GM12801 (cell line): Measurements from ENCODE around the gene CAPZA1.

Experiments used
- CTCF ChIP-seq: IDR thresholded peaks from one replicate; pipeline ENCODE4 v1.5.1; 2011; ENCODE audit warnings: control low read depth; ENCODE audit not compliant: insufficient read length; ENCODE audit errors: extremely low read depth

The CAPZA1 gene

GRCh38 chr1:112618721-112619517, 713 bp upstream of the CAPZA1 start, which contains the start of gene ST7L:
Gene ST7L (minus strand): TSS chr1:112619141. CDS start chr1:112619113, 28 bp downstream.
- TF ChIP-seq CTCF = no peak

GRCh38 chr1:112620377-112620695, 704 bp downstream of the CAPZA1 start:
- TF ChIP-seq CTCF = no peak

- no peak for TF ChIP-seq CTCF
Measured at GRCh38 chr1:112625696-112626095, 6.1 kb downstream of the CAPZA1 start.

GRCh38 chr1:112626193-112626592, 6.6 kb downstream of the CAPZA1 start:
- TF ChIP-seq CTCF = no peak

GRCh38 chr1:112626887-112627286, 7.3 kb downstream of the CAPZA1 start:
- TF ChIP-seq CTCF = no peak

GRCh38 chr1:112628516-112628915, 8.9 kb downstream of the CAPZA1 start:
- no peak for TF ChIP-seq CTCF

- TF ChIP-seq CTCF = no peak
Measured at GRCh38 chr1:112629256-112629655, 9.6 kb downstream of the CAPZA1 start.
